Hematopoietic multipotent progenitor cell (in vitro differentiated cells): ENCODE measurements around the gene MZT1. TPM values are rescaled to one million over a fixed set of nuclear protein-coding genes. Genes with fewer than 3 reads are reported as not detected.

Experiments
- DNase-seq, 3 donors: peaks; one replicate each; pipeline ENCODE4 v3.0.0-alpha.2; 2011 to 2015; ENCODE audit warnings: low read depth in 2 of 3, low spot score in 2 of 3
- small RNA-seq: library from RNA; depleted of rRNA; stranded (forward); fragments of <200 nt; gene quantifications from one replicate; pipeline ENCODE3, GENCODE V24; 2012
- total RNA-seq: library from RNA; depleted of rRNA; stranded (reverse); fragments of >200 nt; gene quantifications from one replicate; pipeline ENCODE4 v1.2.3, GENCODE V29; 2012

MZT1 gene
- total RNA-seq, 1 donor = 1.9 TPM

- no peak for DNase-seq
Measured at GRCh38 chr13:72689181-72689696, 38.2 kb downstream of the MZT1 start.

- no peak for DNase-seq
Measured at GRCh38 chr13:72686766-72687165, 40.7 kb downstream of the MZT1 start.

GRCh38 chr13:72680353-72680752, 47.1 kb downstream of the MZT1 start:
- DNase-seq = no peak

GRCh38 chr13:72678312-72678711, 49.1 kb downstream of the MZT1 start:
- no peak for DNase-seq

GRCh38 chr13:72677431-72677830, 50.0 kb downstream of the MZT1 start:
- DNase-seq = no peak

- no peak for DNase-seq
Measured at GRCh38 chr13:72666391-72666790, 61.0 kb downstream of the MZT1 start.

- no peak for DNase-seq
Measured at GRCh38 chr13:72662548-72662947, 64.9 kb downstream of the MZT1 start.

Small RNAs within 50 kb of the gene (small RNA-seq; reads per million reads assigned to genes)
- gene RNU6-80P = not detected

Other genes starting within 250 kb of the MZT1 start
- gene BORA, start 294 bp upstream of the MZT1 start, total RNA-seq = 4.6 TPM
- gene DIS3, start 54.3 kb upstream of the MZT1 start, total RNA-seq = 11.0 TPM
- gene PIBF1, start 54.5 kb upstream of the MZT1 start, total RNA-seq = 5.1 TPM